Hepatocyte (in vitro differentiated cells): ENCODE measurements around the gene PRMT1. TPM values are rescaled to one million over a fixed set of nuclear protein-coding genes. Genes with fewer than 3 reads are reported as not detected.
"Not testable (repeated sequence)": the region's sequence is repeated elsewhere in the genome, so short reads cannot be mapped to it uniquely, and the experiment has no call there.

Experiments used
- DNase-seq: peaks from one replicate; pipeline ENCODE4 v3.0.0-alpha.2; 2016; ENCODE audit warnings: low spot score
- H2AFZ ChIP-seq: fragments of 200-600 bp; sonication (generic); 2 replicates; pipeline ENCODE4 v1.6.0; 2016; ENCODE audit warnings: antibody characterized with exemption, mild to moderate bottlenecking
- H3K27ac ChIP-seq: fragments of 200-600 bp; sonication (generic); 2 replicates; pipeline ENCODE4 v1.5.1; 2016; ENCODE audit warnings: mild to moderate bottlenecking
- H3K27me3 ChIP-seq: fragments of 200-600 bp; sonication (generic); 2 replicates; pipeline ENCODE4 v1.6.1; 2016
- H3K36me3 ChIP-seq: fragments of 200-600 bp; sonication (generic); replicated peaks from 2 replicates; pipeline ENCODE4 v1.5.1; 2016; ENCODE audit warnings: low read depth; ENCODE audit not compliant: insufficient read depth
- H3K4me1 ChIP-seq: fragments of 200-600 bp; sonication (generic); 2 replicates; pipeline ENCODE4 v1.5.1; 2016; ENCODE audit warnings: mild to moderate bottlenecking, moderate library complexity; ENCODE audit not compliant: insufficient read depth
- H3K4me2 ChIP-seq: fragments of 200-600 bp; sonication (generic); 2 replicates; pipeline ENCODE4 v1.6.0; 2016
- H3K4me3 ChIP-seq: fragments of 200-600 bp; sonication (generic); 2 replicates; pipeline ENCODE4 v1.5.1; 2016; ENCODE audit warnings: mild to moderate bottlenecking
- H3K79me2 ChIP-seq: fragments of 200-600 bp; sonication (generic); 2 replicates; pipeline ENCODE4 v1.6.0; 2017; ENCODE audit warnings: mild to moderate bottlenecking
- H3K9me2 ChIP-seq: fragments of 200-600 bp; sonication (generic); replicated peaks from 2 replicates; pipeline ENCODE4 v1.6.0; 2017; ENCODE audit warnings: mild to moderate bottlenecking; ENCODE audit not compliant: insufficient read depth
- H3K9me3 ChIP-seq: fragments of 200-600 bp; sonication (generic); 2 replicates; pipeline ENCODE4 v1.5.1; 2016; ENCODE audit warnings: low read depth, mild to moderate bottlenecking
- H4K20me1 ChIP-seq: fragments of 200-600 bp; sonication (generic); 2 replicates; pipeline ENCODE4 v1.6.0; 2016; ENCODE audit warnings: mild to moderate bottlenecking; ENCODE audit not compliant: insufficient read depth, poor library complexity, severe bottlenecking
- EZH2 ChIP-seq: fragments of 200-600 bp; sonication (generic); IDR thresholded peaks from 2 replicates; pipeline ENCODE4 v1.6.1; 2016; ENCODE audit warnings: antibody characterized with exemption, mild to moderate bottlenecking, borderline replicate concordance
- EZH2phosphoT487 ChIP-seq: fragments of 200-600 bp; sonication (generic); IDR thresholded peaks from one replicate; pipeline ENCODE4 v1.6.1; 2018; ENCODE audit warnings: antibody characterized with exemption, mild to moderate bottlenecking, low read depth, moderate library complexity; ENCODE audit not compliant: unreplicated experiment, severe bottlenecking
- WGBS: methylation state at CpG from one replicate; pipeline ENCODE4 v1.1.6; 2016; ENCODE audit warnings: low lambda C conversion rate; ENCODE audit errors: missing lambda C conversion rate; 5-methylcytosine and 5-hydroxymethylcytosine counted together
- polyA plus RNA-seq: library from polyadenylated mRNA; unstranded; fragments of >200 nt; fragmentation: Nextera tagmentation; extraction: Ambion mirVana; gene quantifications from 2 replicates; pipeline ENCODE4 v1.2.1, GENCODE V29; 2016
- total RNA-seq: library from RNA; depleted of rRNA; stranded (reverse); fragments of >200 nt; gene quantifications from 2 replicates; pipeline ENCODE4 v1.2.3, GENCODE V29; 2014
- TF ChIP-seq, protein P1 (sequence below): fragments of 200-600 bp; sonication (generic); IDR thresholded peaks from 2 replicates; pipeline ENCODE4 v1.5.1; 2016; ENCODE audit warnings: antibody characterized with exemption, mild to moderate bottlenecking; ENCODE audit not compliant: poor library complexity

Gene PRMT1
- total and polyA plus RNA-seq, 2 experiments from 2014 or later, result 180 to 189 TPM

DNA sequence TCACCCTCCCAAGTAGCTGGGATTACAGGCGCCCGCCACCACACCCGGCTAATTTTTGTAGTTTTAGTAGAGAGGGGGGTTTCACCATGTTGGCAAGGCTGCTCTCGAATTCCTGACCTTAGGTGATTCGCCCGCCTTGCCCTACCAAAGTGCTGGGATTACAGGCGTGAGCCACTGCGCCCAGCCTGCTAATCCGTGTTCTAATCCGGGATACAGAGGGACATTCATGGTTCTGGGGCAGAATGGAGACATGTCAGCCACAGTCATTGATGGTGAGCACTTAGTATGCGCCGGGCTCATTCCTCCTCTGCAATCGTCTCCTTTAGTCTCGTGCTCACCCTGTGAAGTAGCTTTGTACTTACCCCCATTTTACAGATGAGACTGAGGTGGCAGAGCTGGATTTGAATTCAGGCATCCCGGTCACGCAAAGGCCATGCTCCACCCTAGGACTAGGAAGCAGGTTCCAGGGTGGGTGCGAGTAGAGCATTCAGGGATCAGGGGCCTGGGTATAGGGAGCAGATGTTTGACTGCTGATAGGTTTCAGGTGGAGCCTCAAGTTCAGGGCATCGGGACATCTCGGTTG is 45.4 kb upstream of the PRMT1 start:
- no peaks in the 10 kb centered on the region for H3K79me2 ChIP-seq
- no peak overlapping the region for H3K4me3 ChIP-seq
- 94% methylated on average over 19 of the region's 19 CpGs for WGBS
- H3K27ac ChIP-seq, result no peak overlapping the region
- H3K9me2 ChIP-seq, result no peaks in the 10 kb centered on the region
- H2AFZ ChIP-seq, result no peak overlapping the region
- no peak for TF ChIP-seq EZH2
- TF ChIP-seq, protein P1, sequence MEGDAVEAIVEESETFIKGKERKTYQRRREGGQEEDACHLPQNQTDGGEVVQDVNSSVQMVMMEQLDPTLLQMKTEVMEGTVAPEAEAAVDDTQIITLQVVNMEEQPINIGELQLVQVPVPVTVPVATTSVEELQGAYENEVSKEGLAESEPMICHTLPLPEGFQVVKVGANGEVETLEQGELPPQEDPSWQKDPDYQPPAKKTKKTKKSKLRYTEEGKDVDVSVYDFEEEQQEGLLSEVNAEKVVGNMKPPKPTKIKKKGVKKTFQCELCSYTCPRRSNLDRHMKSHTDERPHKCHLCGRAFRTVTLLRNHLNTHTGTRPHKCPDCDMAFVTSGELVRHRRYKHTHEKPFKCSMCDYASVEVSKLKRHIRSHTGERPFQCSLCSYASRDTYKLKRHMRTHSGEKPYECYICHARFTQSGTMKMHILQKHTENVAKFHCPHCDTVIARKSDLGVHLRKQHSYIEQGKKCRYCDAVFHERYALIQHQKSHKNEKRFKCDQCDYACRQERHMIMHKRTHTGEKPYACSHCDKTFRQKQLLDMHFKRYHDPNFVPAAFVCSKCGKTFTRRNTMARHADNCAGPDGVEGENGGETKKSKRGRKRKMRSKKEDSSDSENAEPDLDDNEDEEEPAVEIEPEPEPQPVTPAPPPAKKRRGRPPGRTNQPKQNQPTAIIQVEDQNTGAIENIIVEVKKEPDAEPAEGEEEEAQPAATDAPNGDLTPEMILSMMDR, result no peak
- TF ChIP-seq EZH2phosphoT487, result no peak
- no peak overlapping the region for H3K4me2 ChIP-seq
- no peaks in the 10 kb centered on the region for H3K36me3 ChIP-seq
- H3K27me3 ChIP-seq, result no peaks in the 10 kb centered on the region
- H4K20me1 ChIP-seq, result no peaks in the 10 kb centered on the region
- no peaks in the 10 kb centered on the region for H3K4me1 ChIP-seq
- DNase-seq, result no peak
- H3K9me3 ChIP-seq, result no peaks in the 10 kb centered on the region

DNA sequence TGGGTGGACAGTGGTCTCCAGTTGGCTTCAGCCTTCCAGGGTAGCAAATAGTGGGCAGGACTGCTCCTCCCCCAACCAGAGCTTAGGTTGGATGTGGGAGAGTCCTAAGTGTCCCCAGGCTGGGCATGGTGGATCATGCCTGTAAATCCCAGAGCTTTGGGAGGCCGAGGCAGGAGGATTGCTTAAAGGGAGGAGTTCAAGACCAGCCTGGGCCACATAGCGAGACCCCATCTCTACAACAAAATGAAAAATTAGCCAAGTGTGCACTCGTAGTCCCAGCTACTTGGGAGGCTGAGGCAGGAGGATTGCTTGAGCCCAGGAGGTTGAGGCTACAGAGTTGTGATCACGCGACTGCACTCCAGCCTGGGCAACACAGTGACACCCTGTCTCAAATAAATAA is 44.5 kb upstream of the PRMT1 start:
- no peaks in the 10 kb centered on the region for H3K27me3 ChIP-seq
- no peaks in the 10 kb centered on the region for H3K9me2 ChIP-seq
- no peak overlapping the region for H3K27ac ChIP-seq
- H4K20me1 ChIP-seq, result no peaks in the 10 kb centered on the region
- H3K4me3 ChIP-seq, result no peak overlapping the region
- no peaks in the 10 kb centered on the region for H3K36me3 ChIP-seq
- H2AFZ ChIP-seq, result no peak overlapping the region
- H3K79me2 ChIP-seq, result no peaks in the 10 kb centered on the region
- no peaks in the 10 kb centered on the region for H3K4me1 ChIP-seq
- H3K9me3 ChIP-seq, result no peaks in the 10 kb centered on the region
- WGBS, result 88% methylated on average over 5 of the region's 5 CpGs
- H3K4me2 ChIP-seq, result no peak overlapping the region
- TF ChIP-seq EZH2phosphoT487 (no peak), EZH2 (no peak)
- TF ChIP-seq, protein P1, result no peak
- no peak for DNase-seq

DNA sequence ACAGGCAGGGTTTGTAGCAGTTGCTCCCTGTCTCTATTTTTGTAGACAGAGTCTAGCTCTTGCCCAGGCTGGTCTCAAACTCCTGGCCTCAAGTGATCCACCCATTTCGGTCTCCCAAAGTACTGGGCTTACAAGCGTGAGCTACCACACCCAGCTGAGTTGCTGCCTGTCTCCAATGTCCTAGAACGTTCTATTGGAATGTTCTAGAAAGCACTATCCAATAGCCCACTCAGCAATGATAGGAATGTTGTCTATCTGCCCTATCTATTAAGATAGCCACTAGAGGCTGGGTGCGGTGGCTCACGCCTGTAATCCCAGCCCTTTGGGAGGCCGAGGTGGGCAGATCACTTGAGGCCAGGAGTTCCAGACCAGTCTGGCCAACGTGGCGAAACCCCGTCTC is 43.8 kb upstream of the PRMT1 start:
- H3K27me3 ChIP-seq, H3K4me1 ChIP-seq, H3K36me3 ChIP-seq, H2AFZ ChIP-seq, H3K4me3 ChIP-seq, DNase-seq, H3K79me2 ChIP-seq, H3K9me3 ChIP-seq, H4K20me1 ChIP-seq, H3K4me2 ChIP-seq, H3K9me2 ChIP-seq, H3K27ac ChIP-seq: not testable (repeated sequence)
- 72% methylated on average over 9 of the region's 9 CpGs for WGBS

DNA sequence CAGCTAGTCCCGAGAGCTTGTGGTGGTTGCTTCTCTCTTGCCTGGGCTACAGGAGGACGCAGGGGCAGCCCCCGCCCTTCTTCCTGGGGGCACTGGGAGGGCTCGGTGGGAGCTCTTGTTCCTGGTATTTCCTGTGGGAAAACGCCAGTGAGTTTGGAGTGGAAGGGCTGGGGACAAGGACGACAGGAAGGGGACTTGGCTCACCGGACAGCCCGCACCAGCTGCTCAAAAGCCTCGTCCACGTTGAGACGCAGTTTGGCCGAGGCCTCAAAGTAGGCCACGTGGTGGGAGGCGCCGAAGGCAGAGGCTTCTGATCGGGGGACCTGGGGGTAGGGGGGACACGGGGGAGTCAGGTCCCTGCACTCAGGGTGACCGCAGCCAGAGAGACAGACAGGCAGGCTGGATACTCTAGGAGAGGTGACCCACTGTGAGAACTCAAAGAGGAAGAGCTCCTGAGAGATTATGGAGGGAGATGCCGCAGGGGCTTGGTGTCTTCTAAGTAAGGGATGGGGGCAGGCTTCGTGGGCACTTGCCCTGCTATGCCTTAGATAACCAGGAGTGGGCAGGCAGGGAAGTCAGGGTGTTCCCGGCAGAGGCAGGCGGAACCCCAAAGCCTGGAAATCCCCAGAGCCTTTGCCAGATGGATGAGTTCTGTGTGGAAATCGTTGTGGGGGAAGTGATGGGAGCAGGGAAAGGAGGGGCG is 41.4 kb upstream of the PRMT1 start:
- no peaks in the 10 kb centered on the region for H3K79me2 ChIP-seq
- H3K9me3 ChIP-seq, result no peaks in the 10 kb centered on the region
- H2AFZ ChIP-seq, result no peak overlapping the region
- no peaks in the 10 kb centered on the region for H3K9me2 ChIP-seq
- H3K4me2 ChIP-seq, result no peak overlapping the region
- no peak overlapping the region for H3K27ac ChIP-seq
- WGBS, result 39% methylated on average over 21 of the region's 24 CpGs
- no peak for DNase-seq
- TF ChIP-seq, protein P1, result peak; percentile 4
- TF ChIP-seq EZH2phosphoT487 (no peak), EZH2 (no peak)
- H3K4me3 ChIP-seq, result no peak overlapping the region
- H3K36me3 ChIP-seq, result no peaks in the 10 kb centered on the region
- H3K4me1 ChIP-seq, result peaks cover 19% of the 10 kb centered on the region
- no peaks in the 10 kb centered on the region for H3K27me3 ChIP-seq
- no peaks in the 10 kb centered on the region for H4K20me1 ChIP-seq
